Caco-2 (cell line): Measurements from ENCODE around the gene KRTAP16-1. TPM values are rescaled to one million over a fixed set of nuclear protein-coding genes. Genes with fewer than 3 reads are reported as not detected.

Experiments
- BruUV-seq: library from RNA; stranded (reverse); fragments of 400-500 nt; replicated peaks from 2 replicates; lab custom pipeline; 2021; lab: Mats Ljungman, UMichigan
- CTCF ChIA-PET: fragments of 300-600 bp; sonication (Branson Sonifier 250); formaldehyde crosslinking; loops from one replicate; lab custom pipeline; 2022; ENCODE audit warnings: antibody characterized with exemption; lab: Charles Lee
- POLR2A ChIA-PET: fragments of 300-600 bp; sonication (Branson Sonifier 250); formaldehyde crosslinking; loops from one replicate; lab custom pipeline; 2022; ENCODE audit warnings: antibody characterized with exemption; lab: Charles Lee
- DNase-seq, 2 experiments: peaks; one replicate each; pipeline versions ENCODE4 v3.0.0 to v3.0.0-alpha.2; 2020 to 2022
- H3K27me3 ChIP-seq: replicated peaks from 2 replicates; pipeline ENCODE4 v1.6.0; 2011; ENCODE audit warnings: low read length; ENCODE audit not compliant: control insufficient read depth, insufficient read depth
- H3K36me3 ChIP-seq: 2 replicates; pipeline ENCODE4 v1.5.1; 2011; ENCODE audit warnings: low read length; ENCODE audit not compliant: control insufficient read depth, insufficient read depth
- H3K4me1 ChIP-seq: fragments of 250-450 bp; sonication (Bioruptor Pico); 2 replicates; pipeline ENCODE4 v1.5.1; 2020; ENCODE audit warnings: mild to moderate bottlenecking
- H3K4me3 ChIP-seq: 2 replicates; pipeline ENCODE4 v1.5.1; 2011; ENCODE audit warnings: low read depth, mild to moderate bottlenecking, control low read depth, low read length
- H3K9me3 ChIP-seq: fragments of 250-450 bp; sonication (Bioruptor Pico); 2 replicates; pipeline ENCODE4 v1.5.1; 2020; ENCODE audit warnings: mild to moderate bottlenecking, moderate library complexity
- H3K27ac Mint-ChIP-seq: one replicate; pipeline ENCODE4 v1.8.0; 2022; ENCODE audit warnings: mixed read lengths; ENCODE audit not compliant: unreplicated experiment
- H3K27me3 Mint-ChIP-seq: one replicate; pipeline ENCODE4 v1.8.0; 2022; ENCODE audit warnings: mixed read lengths; ENCODE audit not compliant: insufficient read depth, unreplicated experiment
- H3K36me3 Mint-ChIP-seq: one replicate; pipeline ENCODE4 v1.8.0; 2022; ENCODE audit warnings: mild to moderate bottlenecking, mixed read lengths; ENCODE audit not compliant: insufficient read depth, unreplicated experiment
- H3K4me1 Mint-ChIP-seq: one replicate; pipeline ENCODE4 v1.8.0; 2022; ENCODE audit warnings: low read depth, mixed read lengths; ENCODE audit not compliant: unreplicated experiment
- H3K4me3 Mint-ChIP-seq: one replicate; pipeline ENCODE4 v1.8.0; 2022; ENCODE audit warnings: mild to moderate bottlenecking, moderate library complexity, mixed read lengths; ENCODE audit not compliant: unreplicated experiment
- H3K9me3 Mint-ChIP-seq: one replicate; pipeline ENCODE4 v1.8.0; 2022; ENCODE audit warnings: mixed read lengths; ENCODE audit not compliant: unreplicated experiment
- CTCF ChIP-seq, 2 experiments: fragments of 200-600 bp in 1 of 2; IDR thresholded peaks; 1 replicate in 1 of 2; 2 replicates in 1 of 2; pipeline versions ENCODE4 v1.5.1 to v1.8.0; 2011 to 2022; ENCODE audit warnings: antibody characterized with exemption in 1 of 2, control low read depth in 1 of 2, inconsistent platforms in 1 of 2, low read depth in 1 of 2, low read length in 1 of 2, mild to moderate bottlenecking in 1 of 2, moderate library complexity in 1 of 2; ENCODE audit not compliant: insufficient read depth in 1 of 2, severe bottlenecking in 1 of 2, unreplicated experiment in 1 of 2
- intact Hi-C: fragments of 100-400 bp; cut with micrococcal nuclease; formaldehyde crosslinking; loops from one replicate; pipeline ENCODE4 v1.10.0; 2022; ENCODE audit not compliant: unreplicated experiment
- total RNA-seq: library from RNA; stranded (reverse); gene quantifications from 2 replicates; pipeline ENCODE4 v1.2.3, GENCODE V29; 2022

Gene KRTAP16-1
- total RNA-seq, 1 experiment from 2014 or later = not detected

- DNase-seq = no peak
- CTCF ChIA-PET = no interaction called here
- no TSS peak for BruUV-seq
- H3K36me3 ChIP-seq = no peaks in the 10 kb centered on the region
- H3K27ac Mint-ChIP-seq = peak overlapping the region; percentile 50
- no peaks in the 10 kb centered on the region for H3K27me3 Mint-ChIP-seq
- intact Hi-C loops = loop anchor here (10.0 kb wide), 2 partner anchors 168 to 262 kb away; partner anchors contain the start of genes KRTAP2-3 and KRTAP2-4
- H3K4me3 ChIP-seq = no peak overlapping the region
- H3K9me3 ChIP-seq = no peaks in the 10 kb centered on the region
- H3K4me1 Mint-ChIP-seq = peaks cover 10% of the 10 kb centered on the region
- no peak overlapping the region for H3K4me3 Mint-ChIP-seq
- no peak for TF ChIP-seq CTCF (IDR thresholded peaks at IDR 0.05; ENCODE audit: insufficient read depth in 1 of 2, low read depth in 1 of 2, low read length in 1 of 2, severe bottlenecking in 1 of 2, unreplicated experiment in 1 of 2)
- POLR2A ChIA-PET = no interaction called here
- no peaks in the 10 kb centered on the region for H3K27me3 ChIP-seq
- no peaks in the 10 kb centered on the region for H3K36me3 Mint-ChIP-seq
- no peaks in the 10 kb centered on the region for H3K9me3 Mint-ChIP-seq
- peaks cover 4% of the 10 kb centered on the region; the same call in 1 of the 2 replicates for H3K4me1 ChIP-seq
These were observed 17.4 kb upstream of the KRTAP16-1 start for GRCh38 chr17:41326173-41327145.

GRCh38 chr17:41325611-41326010 lies 16.5 kb upstream of the KRTAP16-1 start:
- no TSS peak for BruUV-seq
- peaks cover 10% of the 10 kb centered on the region for H3K4me1 Mint-ChIP-seq
- no peaks in the 10 kb centered on the region for H3K36me3 Mint-ChIP-seq
- peaks cover 5% of the 10 kb centered on the region for H3K9me3 Mint-ChIP-seq
- no peak for DNase-seq
- ChIA-PET POLR2A (no interaction called here), CTCF (no interaction called here)
- H3K27ac Mint-ChIP-seq = peak overlapping the region; percentile 50
- H3K27me3 Mint-ChIP-seq = no peaks in the 10 kb centered on the region
- no peak for TF ChIP-seq CTCF (IDR thresholded peaks at IDR 0.05; ENCODE audit: insufficient read depth in 1 of 2, low read depth in 1 of 2, low read length in 1 of 2, severe bottlenecking in 1 of 2, unreplicated experiment in 1 of 2)
- H3K4me3 Mint-ChIP-seq = no peak overlapping the region
- H3K36me3 ChIP-seq = no peaks in the 10 kb centered on the region
- H3K9me3 ChIP-seq = no peaks in the 10 kb centered on the region; the same call in 1 of the 2 replicates
- H3K4me3 ChIP-seq = no peak overlapping the region
- peaks cover 4% of the 10 kb centered on the region; the same call in 1 of the 2 replicates for H3K4me1 ChIP-seq
- intact Hi-C loops = loop anchor here (10.0 kb wide), 2 partner anchors 169 to 261 kb away; partner anchors contain the start of genes KRTAP2-3 and KRTAP2-4
- no peaks in the 10 kb centered on the region for H3K27me3 ChIP-seq

GRCh38 chr17:41325126-41325525 lies 16.0 kb upstream of the KRTAP16-1 start:
- H3K27ac Mint-ChIP-seq = no peak overlapping the region
- no TSS peak for BruUV-seq
- intact Hi-C loops = loop anchor here (10.0 kb wide), 2 partner anchors 170 to 260 kb away; partner anchors contain the start of genes KRTAP2-3 and KRTAP2-4
- Histone ChIP-seq H3K9me3 (peaks cover 1% of the 10 kb centered on the region), H3K27me3 (no peaks in the 10 kb centered on the region), H3K36me3 (no peaks in the 10 kb centered on the region), H3K4me1 (peaks cover 4% of the 10 kb centered on the region; the same call in 1 of the 2 replicates), H3K4me3 (no peak overlapping the region)
- POLR2A ChIA-PET = no interaction called here
- H3K4me3 Mint-ChIP-seq = no peak overlapping the region
- CTCF ChIA-PET = no interaction called here
- H3K9me3 Mint-ChIP-seq = peaks cover 10% of the 10 kb centered on the region
- H3K36me3 Mint-ChIP-seq = no peaks in the 10 kb centered on the region
- DNase-seq = no peak
- no peak for TF ChIP-seq CTCF (IDR thresholded peaks at IDR 0.05; ENCODE audit: insufficient read depth in 1 of 2, low read depth in 1 of 2, low read length in 1 of 2, severe bottlenecking in 1 of 2, unreplicated experiment in 1 of 2)
- no peaks in the 10 kb centered on the region for H3K27me3 Mint-ChIP-seq
- H3K4me1 Mint-ChIP-seq = peaks cover 10% of the 10 kb centered on the region
